Endothelial cell of umbilical vein (primary cell): Measurements from ENCODE around the gene ZNF101. TPM values are rescaled to one million over a fixed set of nuclear protein-coding genes. Genes with fewer than 3 reads are reported as not detected.

ENCODE experiments used
- BruUV-seq: library from RNA; stranded (reverse); fragments of 400-500 nt; replicated peaks from 2 replicates; lab custom pipeline; 2021; lab: Mats Ljungman, UMichigan
- CTCF ChIA-PET: fragments of 300-600, 350-600 bp; sonication (Branson Sonifier 250); formaldehyde crosslinking; loops from one replicate; lab custom pipeline; 2021; ENCODE audit warnings: antibody characterized with exemption, inconsistent platforms; lab: Charles Lee
- POLR2A ChIA-PET: fragments of 300-600, 350-600 bp; sonication (Branson Sonifier 250); formaldehyde crosslinking; loops from one replicate; lab custom pipeline; 2021; ENCODE audit warnings: antibody characterized with exemption, inconsistent platforms; lab: Charles Lee
- DNase-seq: peaks from one replicate; pipeline ENCODE4 v3.0.0-alpha.2; 2011; ENCODE audit warnings: low read depth, low spot score
- FAIRE-seq: peaks from 2 replicates; lab custom pipeline; 2011; peaks lifted over from hg19 to GRCh38; lab: Jason Lieb, UNC
- H2AFZ ChIP-seq: 2 replicates; pipeline ENCODE4 v1.6.0; 2012; ENCODE audit warnings: low read depth, low read length, control low read depth, inconsistent platforms
- H3K27ac ChIP-seq: 2 replicates; pipeline ENCODE4 v1.5.1; 2011; ENCODE audit warnings: low read depth, mild to moderate bottlenecking, control low read depth, low read length, moderate library complexity; ENCODE audit not compliant: insufficient read depth
- H3K27me3 ChIP-seq, 2 experiments: 2 replicates each; pipeline versions ENCODE4 v1.6.0 to v1.6.1; 2011; ENCODE audit warnings: low read length in 2 of 2, mixed read lengths in 1 of 2; ENCODE audit not compliant: control insufficient read depth in 2 of 2, insufficient read depth in 2 of 2
- H3K36me3 ChIP-seq, 2 experiments: 2 replicates in 1 of 2; 3 replicates in 1 of 2; pipeline ENCODE4 v1.5.1; 2011; ENCODE audit warnings: low read length in 2 of 2, mild to moderate bottlenecking in 1 of 2, moderate library complexity in 1 of 2; ENCODE audit not compliant: control insufficient read depth in 2 of 2, insufficient read depth in 2 of 2; ENCODE audit errors: extremely low read depth in 1 of 2
- H3K4me1 ChIP-seq: 3 replicates; pipeline ENCODE4 v1.5.1; 2011; ENCODE audit warnings: mild to moderate bottlenecking, low read length; ENCODE audit not compliant: control insufficient read depth, insufficient read depth; ENCODE audit errors: extremely low read depth
- H3K4me2 ChIP-seq: 2 replicates; pipeline ENCODE4 v1.6.1; 2011; ENCODE audit warnings: low read length, control low read depth, mixed read lengths; ENCODE audit not compliant: insufficient read depth
- H3K4me3 ChIP-seq, 3 experiments: fragments of 200-600 bp in 1 of 3; sonication (generic), shearing (Covaris generic) in 1 of 3; replicated peaks in 1 of 3; 2 replicates each; pipeline ENCODE4 v1.5.1; 2011 to 2016; ENCODE audit warnings: control low read depth in 3 of 3, low read length in 3 of 3, mild to moderate bottlenecking in 2 of 3, inconsistent platforms in 1 of 3, low read depth in 1 of 3, moderate library complexity in 1 of 3; ENCODE audit not compliant: insufficient read depth in 1 of 3
- H3K79me2 ChIP-seq: 2 replicates; pipeline ENCODE4 v1.6.0; 2012; ENCODE audit warnings: low read length, inconsistent platforms; ENCODE audit not compliant: control insufficient read depth, insufficient read depth
- H3K9ac ChIP-seq: replicated peaks from 2 replicates; pipeline ENCODE3; 2011; ENCODE audit warnings: low read length, control low read depth; ENCODE audit not compliant: insufficient read depth; ENCODE audit errors: extremely low read depth
- H3K9me1 ChIP-seq: replicated peaks from 3 replicates; pipeline ENCODE4 v1.6.0; 2011; ENCODE audit warnings: mild to moderate bottlenecking, low read length; ENCODE audit not compliant: control insufficient read depth, insufficient read depth; ENCODE audit errors: extremely low read depth
- H3K9me3 ChIP-seq: replicated peaks from 2 replicates; pipeline ENCODE4 v1.5.1; 2012; ENCODE audit warnings: low read length, inconsistent platforms; ENCODE audit not compliant: control insufficient read depth, insufficient read depth
- H4K20me1 ChIP-seq: replicated peaks from 2 replicates; pipeline ENCODE3; 2011; ENCODE audit warnings: mild to moderate bottlenecking, low read length; ENCODE audit not compliant: control insufficient read depth, insufficient read depth; ENCODE audit errors: extremely low read depth
- EZH2 ChIP-seq: IDR thresholded peaks from 2 replicates; pipeline ENCODE4 v1.6.1; 2012; ENCODE audit warnings: borderline replicate concordance, low read depth, mild to moderate bottlenecking, moderate library complexity, low read length, inconsistent platforms; ENCODE audit not compliant: severe bottlenecking
- FOS ChIP-seq: IDR thresholded peaks from 2 replicates; pipeline ENCODE4 v1.6.1; 2011; ENCODE audit warnings: mild to moderate bottlenecking, low read length, moderate library complexity, borderline replicate concordance; ENCODE audit not compliant: insufficient read depth
- JUN ChIP-seq: IDR thresholded peaks from 2 replicates; pipeline ENCODE4 v1.6.1; 2011; ENCODE audit warnings: borderline replicate concordance, low read depth; ENCODE audit not compliant: insufficient read length, insufficient read depth
- MYC ChIP-seq: IDR thresholded peaks from one replicate; pipeline ENCODE4 v1.6.1; 2011; ENCODE audit warnings: mild to moderate bottlenecking, low read depth, low read length
- POLR2A ChIP-seq: IDR thresholded peaks from 2 replicates; pipeline ENCODE4 v1.6.1; 2012; ENCODE audit warnings: low read depth, mild to moderate bottlenecking, control low read depth, low read length
- POLR2AphosphoS5 ChIP-seq: IDR thresholded peaks from 2 replicates; pipeline ENCODE4 v1.6.1; 2012; ENCODE audit warnings: low read depth, mild to moderate bottlenecking, control low read depth, low read length, moderate library complexity; ENCODE audit not compliant: insufficient read depth
- dilution Hi-C: fragments of 300-500 bp; cut with MboI; formaldehyde crosslinking; loops from one replicate; pipeline ENCODE4 v1.15.0; 2019; ENCODE audit warnings: low sequenced_read_pairs; ENCODE audit not compliant: extremely low pct_ligation_motif_present
- intact Hi-C: fragments of 100-400 bp; cut with micrococcal nuclease; formaldehyde crosslinking; loops from one replicate; pipeline ENCODE4 v1.10.0; 2022
- polyA plus RNA-seq, 4 experiments: library from polyadenylated mRNA; depleted of rRNA in 3 of 4; stranded (reverse) in 3 of 4; unstranded in 1 of 4; fragments of >200 nt; gene quantifications; 2 replicates each; pipeline versions ENCODE4 v1.2.1 to v1.2.3, GENCODE V29; 2011 to 2012; ENCODE audit warnings: missing spikeins in 1 of 4
- total RNA-seq: library from RNA; stranded (reverse); gene quantifications from 2 replicates; pipeline ENCODE4 v1.2.3, GENCODE V29; 2021
- TF ChIP-seq, protein P1 (sequence below): IDR thresholded peaks from 2 replicates; pipeline ENCODE4 v1.6.1; 2011; ENCODE audit not compliant: insufficient read depth, insufficient read length
- TF ChIP-seq, protein P2 (sequence below), 2 donors: IDR thresholded peaks; 1 replicate in 1 of 2; 2 replicates in 1 of 2; pipeline ENCODE4 v1.5.1; 2011; ENCODE audit warnings: low read length in 2 of 2, mild to moderate bottlenecking in 2 of 2, moderate library complexity in 2 of 2, control low read depth in 1 of 2, inconsistent platforms in 1 of 2, low read depth in 1 of 2; ENCODE audit not compliant: insufficient read depth in 1 of 2; ENCODE audit errors: extremely low read depth in 1 of 2

Gene ZNF101
- total and polyA plus RNA-seq, 2 donors (not counting 3 experiments of a cell fraction or from before 2014, with no cell fraction given), result 2.8 to 12.8 TPM

DNA sequence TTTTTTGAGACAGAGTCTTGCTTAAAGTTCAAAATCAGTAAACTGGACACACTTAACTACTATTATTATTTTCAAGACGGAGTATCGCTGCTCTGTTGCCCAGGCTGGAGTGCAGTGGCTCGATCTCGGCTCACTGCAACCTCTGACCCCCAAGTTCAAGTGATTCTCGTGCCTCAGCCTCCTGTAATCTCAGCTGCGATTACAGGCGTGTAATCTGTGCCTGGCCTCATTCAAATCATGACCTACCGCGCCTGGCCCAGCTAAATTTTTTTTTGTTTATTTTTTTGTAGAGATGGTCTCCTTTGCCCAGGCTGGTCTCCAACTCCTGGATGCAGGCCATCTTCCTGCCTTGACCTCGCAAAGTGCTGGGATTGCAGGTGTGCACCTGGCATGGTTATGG, 23.0 kb downstream of the ZNF101 start:
- no TSS peak for BruUV-seq

DNA sequence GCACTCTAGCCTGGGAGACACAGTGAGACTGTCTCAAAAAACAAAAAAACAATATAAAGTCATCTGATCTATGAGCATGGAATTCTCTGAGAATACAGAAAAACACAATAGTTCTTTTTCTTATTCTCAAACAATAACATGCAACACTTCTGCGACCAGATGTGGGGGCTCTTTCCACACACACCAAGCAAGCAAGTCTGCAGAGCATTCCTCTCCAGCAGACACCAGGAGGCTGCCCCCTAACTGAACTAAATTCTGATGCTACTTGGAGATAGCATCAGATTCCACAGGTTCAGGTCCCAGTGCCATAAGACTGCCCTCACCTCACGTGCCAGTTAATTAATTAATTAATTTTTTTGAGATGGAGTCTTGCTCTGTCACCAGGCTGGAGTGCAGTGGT, 27.7 kb downstream of the ZNF101 start:
- ChIA-PET CTCF (no interaction called here), POLR2A (no interaction called here)
- H3K9me3 ChIP-seq, result no peaks in the 10 kb centered on the region
- TF ChIP-seq, protein P1, sequence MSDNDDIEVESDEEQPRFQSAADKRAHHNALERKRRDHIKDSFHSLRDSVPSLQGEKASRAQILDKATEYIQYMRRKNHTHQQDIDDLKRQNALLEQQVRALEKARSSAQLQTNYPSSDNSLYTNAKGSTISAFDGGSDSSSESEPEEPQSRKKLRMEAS, result no peak
- TF ChIP-seq FOS (no peak), POLR2AphosphoS5 (no peak), JUN (no peak), EZH2 (no peak), MYC (no peak), POLR2A (no peak)
- no TSS peak for BruUV-seq
- H3K9ac ChIP-seq, result no peak overlapping the region
- no peaks in the 10 kb centered on the region for H3K79me2 ChIP-seq
- H3K36me3 ChIP-seq, result no peaks in the 10 kb centered on the region
- H2AFZ ChIP-seq, result no peak overlapping the region
- H3K4me2 ChIP-seq, result no peak overlapping the region
- no peaks in the 10 kb centered on the region for H3K9me1 ChIP-seq
- no peak for FAIRE-seq
- no peak overlapping the region for H3K27ac ChIP-seq
- dilution Hi-C loops, result no loop called here
- no peak overlapping the region for H3K4me3 ChIP-seq
- intact Hi-C loops, result no loop called here
- DNase-seq, result no peak
- no peaks in the 10 kb centered on the region for H3K27me3 ChIP-seq
- no peaks in the 10 kb centered on the region for H3K4me1 ChIP-seq
- H4K20me1 ChIP-seq, result no peaks in the 10 kb centered on the region

More for the DNA sequence above, 23.0 kb downstream of the ZNF101 start:
- CTCF ChIA-PET, result interaction anchor here (0.6 kb wide), 1 partner anchor 37 kb away, joined by 3 read pairs; no protein-coding TSS in a partner anchor
- H3K4me2 ChIP-seq, result no peak overlapping the region
- TF ChIP-seq MYC, result no peak
- TF ChIP-seq, protein P2, sequence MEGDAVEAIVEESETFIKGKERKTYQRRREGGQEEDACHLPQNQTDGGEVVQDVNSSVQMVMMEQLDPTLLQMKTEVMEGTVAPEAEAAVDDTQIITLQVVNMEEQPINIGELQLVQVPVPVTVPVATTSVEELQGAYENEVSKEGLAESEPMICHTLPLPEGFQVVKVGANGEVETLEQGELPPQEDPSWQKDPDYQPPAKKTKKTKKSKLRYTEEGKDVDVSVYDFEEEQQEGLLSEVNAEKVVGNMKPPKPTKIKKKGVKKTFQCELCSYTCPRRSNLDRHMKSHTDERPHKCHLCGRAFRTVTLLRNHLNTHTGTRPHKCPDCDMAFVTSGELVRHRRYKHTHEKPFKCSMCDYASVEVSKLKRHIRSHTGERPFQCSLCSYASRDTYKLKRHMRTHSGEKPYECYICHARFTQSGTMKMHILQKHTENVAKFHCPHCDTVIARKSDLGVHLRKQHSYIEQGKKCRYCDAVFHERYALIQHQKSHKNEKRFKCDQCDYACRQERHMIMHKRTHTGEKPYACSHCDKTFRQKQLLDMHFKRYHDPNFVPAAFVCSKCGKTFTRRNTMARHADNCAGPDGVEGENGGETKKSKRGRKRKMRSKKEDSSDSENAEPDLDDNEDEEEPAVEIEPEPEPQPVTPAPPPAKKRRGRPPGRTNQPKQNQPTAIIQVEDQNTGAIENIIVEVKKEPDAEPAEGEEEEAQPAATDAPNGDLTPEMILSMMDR (IDR thresholded peaks at IDR 0.05; ENCODE audit: extremely low read depth in 1 of 2, insufficient read depth in 1 of 2, low read depth in 1 of 2, low read length in 2 of 2), result no peak
- TF ChIP-seq, protein P1, result no peak
- no peak for TF ChIP-seq JUN
- dilution Hi-C loops (no loop called here), intact Hi-C loops (no loop called here)
- H2AFZ ChIP-seq, result no peak overlapping the region
- no peaks in the 10 kb centered on the region for H3K27me3 ChIP-seq
- H4K20me1 ChIP-seq, result no peaks in the 10 kb centered on the region
- no peaks in the 10 kb centered on the region for H3K9me1 ChIP-seq
- POLR2A ChIA-PET, result no interaction called here
- no peaks in the 10 kb centered on the region for H3K4me1 ChIP-seq
- H3K9ac ChIP-seq, result no peak overlapping the region
- DNase-seq, result no peak
- no peak overlapping the region for H3K4me3 ChIP-seq
- no peaks in the 10 kb centered on the region for H3K36me3 ChIP-seq
- no peak for FAIRE-seq
- no peaks in the 10 kb centered on the region for H3K9me3 ChIP-seq
- H3K79me2 ChIP-seq, result no peaks in the 10 kb centered on the region
- H3K27ac ChIP-seq, result no peak overlapping the region
